ENCODE results near the gene CORO2B.

CORO2B gene

DNA sequence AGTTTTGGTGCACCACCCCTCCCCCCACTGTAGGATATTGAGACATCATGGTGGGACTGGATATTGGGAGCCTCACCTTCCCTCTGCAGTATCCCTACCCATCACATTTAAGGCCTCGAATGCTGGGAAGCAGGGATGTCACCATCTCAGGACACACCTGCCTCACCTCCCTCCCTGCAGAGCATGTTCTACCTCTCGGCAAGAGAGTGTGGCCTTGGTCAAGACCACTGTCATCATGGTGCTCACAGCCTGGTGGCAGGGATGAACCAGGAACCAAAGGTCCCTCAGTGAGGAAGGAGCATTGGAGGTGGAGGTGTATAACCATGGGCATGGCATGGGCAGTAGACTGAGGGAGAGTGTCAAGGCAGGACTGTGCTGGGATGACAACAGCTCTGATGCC is 104.8 kb downstream of the CORO2B start:
- no peak for TF ChIP-seq CREB5 (CRISPR knock-in tag; IDR thresholded peaks at IDR 0.05; ENCODE audit: low read depth)
- no peak for TF ChIP-seq ARNTL (CRISPR knock-in tag; IDR thresholded peaks at IDR 0.05; ENCODE audit: borderline replicate concordance, low read depth)
- TF ChIP-seq CSDC2 (CRISPR knock-in tag; IDR thresholded peaks at IDR 0.05): no peak
- TF ChIP-seq ESRRG (CRISPR knock-in tag; IDR thresholded peaks at IDR 0.05): no peak
- TF ChIP-seq TCF4 (CRISPR knock-in tag; IDR thresholded peaks at IDR 0.05; ENCODE audit: borderline replicate concordance): no peak
- no peak for TF ChIP-seq POU6F1 (CRISPR knock-in tag; IDR thresholded peaks at IDR 0.05; ENCODE audit: borderline replicate concordance, low read depth)
- TF ChIP-seq ZFP3 (CRISPR knock-in tag; IDR thresholded peaks at IDR 0.05): no peak
- TF ChIP-seq BACH2 (CRISPR knock-in tag; IDR thresholded peaks at IDR 0.05; ENCODE audit: borderline replicate concordance): no peak
- TF ChIP-seq ZNF70 (CRISPR knock-in tag; IDR thresholded peaks at IDR 0.05): no peak
- TF ChIP-seq, protein P1, sequence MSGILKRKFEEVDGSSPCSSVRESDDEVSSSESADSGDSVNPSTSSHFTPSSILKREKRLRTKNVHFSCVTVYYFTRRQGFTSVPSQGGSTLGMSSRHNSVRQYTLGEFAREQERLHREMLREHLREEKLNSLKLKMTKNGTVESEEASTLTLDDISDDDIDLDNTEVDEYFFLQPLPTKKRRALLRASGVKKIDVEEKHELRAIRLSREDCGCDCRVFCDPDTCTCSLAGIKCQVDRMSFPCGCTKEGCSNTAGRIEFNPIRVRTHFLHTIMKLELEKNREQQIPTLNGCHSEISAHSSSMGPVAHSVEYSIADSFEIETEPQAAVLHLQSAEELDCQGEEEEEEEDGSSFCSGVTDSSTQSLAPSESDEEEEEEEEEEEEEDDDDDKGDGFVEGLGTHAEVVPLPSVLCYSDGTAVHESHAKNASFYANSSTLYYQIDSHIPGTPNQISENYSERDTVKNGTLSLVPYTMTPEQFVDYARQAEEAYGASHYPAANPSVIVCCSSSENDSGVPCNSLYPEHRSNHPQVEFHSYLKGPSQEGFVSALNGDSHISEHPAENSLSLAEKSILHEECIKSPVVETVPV (CRISPR knock-in tag; IDR thresholded peaks at IDR 0.05): no peak
- no peak for ATAC-seq

DNA sequence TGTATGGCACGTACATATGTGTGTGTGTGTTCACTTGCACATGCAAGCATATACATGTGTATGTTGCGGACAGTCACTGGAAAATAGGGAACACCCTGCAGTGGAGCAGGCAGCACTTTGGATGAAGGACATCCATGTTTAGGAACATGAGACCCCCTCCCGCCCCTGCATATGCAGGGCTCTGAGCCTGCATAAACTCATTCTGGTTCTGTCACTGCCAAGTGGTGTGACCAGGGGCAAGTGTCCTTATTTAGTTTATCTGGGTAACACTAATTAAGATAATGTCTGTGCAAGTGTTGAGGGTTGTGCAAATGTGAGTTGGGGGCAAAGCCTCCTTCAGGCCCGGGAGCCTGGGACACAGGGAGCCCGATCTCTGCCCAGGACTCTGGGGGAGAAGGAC is 105.7 kb downstream of the CORO2B start:
- ATAC-seq: no peak
- no peak for TF ChIP-seq ZNF8 (CRISPR knock-in tag; IDR thresholded peaks at IDR 0.05)
- TF ChIP-seq ZFP3 (CRISPR knock-in tag; IDR thresholded peaks at IDR 0.05): no peak
- no peak for TF ChIP-seq CSDC2 (CRISPR knock-in tag; IDR thresholded peaks at IDR 0.05)
- TF ChIP-seq ISL1 (CRISPR knock-in tag; IDR thresholded peaks at IDR 0.05): no peak
- TF ChIP-seq RARB (CRISPR knock-in tag; IDR thresholded peaks at IDR 0.05): no peak
- TF ChIP-seq OSR1 (CRISPR knock-in tag; IDR thresholded peaks at IDR 0.05): no peak
- TF ChIP-seq PATZ1 (CRISPR knock-in tag; IDR thresholded peaks at IDR 0.05; ENCODE audit: borderline replicate concordance): no peak
- TF ChIP-seq PPARA (CRISPR knock-in tag; IDR thresholded peaks at IDR 0.05; ENCODE audit: borderline replicate concordance): no peak
- TF ChIP-seq SNAI2 (CRISPR knock-in tag; IDR thresholded peaks at IDR 0.05): no peak
- TF ChIP-seq, protein P1 (CRISPR knock-in tag; IDR thresholded peaks at IDR 0.05): no peak
- TF ChIP-seq TCF4 (CRISPR knock-in tag; IDR thresholded peaks at IDR 0.05; ENCODE audit: borderline replicate concordance): no peak
- no peak for TF ChIP-seq ARNTL (CRISPR knock-in tag; IDR thresholded peaks at IDR 0.05; ENCODE audit: borderline replicate concordance, low read depth)
- no peak for TF ChIP-seq BACH2 (CRISPR knock-in tag; IDR thresholded peaks at IDR 0.05; ENCODE audit: borderline replicate concordance)
- TF ChIP-seq ZNF565 (CRISPR knock-in tag; conservative IDR thresholded peaks at IDR 0.05; ENCODE audit: low read depth): no peak
- TF ChIP-seq POU6F1 (CRISPR knock-in tag; IDR thresholded peaks at IDR 0.05; ENCODE audit: borderline replicate concordance, low read depth): no peak
- no peak for TF ChIP-seq ZNF70 (CRISPR knock-in tag; IDR thresholded peaks at IDR 0.05)

DNA sequence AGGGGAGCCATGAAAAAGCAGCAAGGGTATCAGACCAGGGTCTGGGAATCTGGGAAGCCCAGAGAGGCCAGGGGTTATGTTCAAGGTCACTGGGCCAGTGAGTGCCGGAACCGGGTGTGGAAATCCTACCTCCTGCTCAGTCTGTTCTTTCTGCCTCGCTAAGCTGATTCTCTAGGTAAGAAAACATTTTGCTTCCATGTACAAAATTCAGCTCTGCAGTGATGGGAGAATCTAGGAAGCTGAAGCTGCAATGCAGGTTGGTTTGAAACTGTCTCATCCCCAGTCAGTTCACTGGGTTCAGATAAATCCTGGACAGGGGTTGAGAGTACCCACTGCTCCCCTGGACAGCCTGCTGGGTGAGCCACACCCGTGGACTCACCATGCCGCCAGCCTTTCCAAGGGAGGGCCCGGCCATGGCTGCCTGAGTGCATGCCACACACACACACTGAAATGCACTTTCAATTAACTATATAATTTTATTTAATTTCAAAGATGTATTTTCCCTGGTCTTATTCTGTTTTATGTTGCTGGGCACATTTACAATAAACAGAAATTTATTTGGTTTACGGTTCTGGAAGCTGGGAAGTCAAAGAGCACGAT is 108.4 kb downstream of the CORO2B start:
- no peak for ATAC-seq
- TF ChIP-seq PATZ1 (CRISPR knock-in tag; IDR thresholded peaks at IDR 0.05; ENCODE audit: borderline replicate concordance) (no peak), ZC3H10 (CRISPR knock-in tag; IDR thresholded peaks at IDR 0.05) (no peak), RARB (CRISPR knock-in tag; IDR thresholded peaks at IDR 0.05) (no peak), SNAI2 (CRISPR knock-in tag; IDR thresholded peaks at IDR 0.05) (no peak), ZFP30 (CRISPR knock-in tag; IDR thresholded peaks at IDR 0.05) (no peak), ZNF8 (CRISPR knock-in tag; IDR thresholded peaks at IDR 0.05) (no peak), ZNF565 (CRISPR knock-in tag; conservative IDR thresholded peaks at IDR 0.05; ENCODE audit: low read depth) (no peak), ARNTL (CRISPR knock-in tag; IDR thresholded peaks at IDR 0.05; ENCODE audit: borderline replicate concordance, low read depth) (no peak)

Measured in SK-N-SH treated with all-trans-retinoic acid at 6 μM for 48 hours (cell line).